HepG2 (cell line): ENCODE results near the gene ANP32A. TPM values are rescaled to one million over a fixed set of nuclear protein-coding genes. Genes with fewer than 3 reads are reported as not detected.
A peak's percentile ranks its signal among the peaks of the same experiment; 100 is the strongest.

ENCODE experiments used
- AGO1 ChIP-seq: fragments of 200-400 bp; formaldehyde crosslinking; IDR thresholded peaks from 2 replicates; pipeline ENCODE4 v1.6.1; 2017; ENCODE audit warnings: mild to moderate bottlenecking, low read depth, low read length, moderate library complexity; ENCODE audit not compliant: poor library complexity, severe bottlenecking
- CENPT ChIP-seq: sonication (generic); formaldehyde crosslinking; IDR thresholded peaks from 2 replicates; pipeline ENCODE4 v1.8.0; 2022; ENCODE audit warnings: low read depth, mild to moderate bottlenecking, moderate library complexity, missing genetic modification reagents
- HOXA9 ChIP-seq: sonication (generic); formaldehyde crosslinking; IDR thresholded peaks from 2 replicates; pipeline ENCODE4 v1.8.1; 2022; ENCODE audit warnings: missing genetic modification reagents, mild to moderate bottlenecking, moderate library complexity, borderline replicate concordance
- MYC ChIP-seq: sonication (generic); formaldehyde crosslinking; IDR thresholded peaks from 2 replicates; pipeline ENCODE4 v1.9.0; 2021; ENCODE audit warnings: missing genetic modification reagents, borderline replicate concordance
- NR0B2 ChIP-seq: sonication (generic); formaldehyde crosslinking; IDR thresholded peaks from 2 replicates; pipeline ENCODE4 v1.4.0; 2020; ENCODE audit warnings: mild to moderate bottlenecking, missing genetic modification reagents
- POLR2G ChIP-seq: fragments of 200-400 bp; formaldehyde crosslinking; IDR thresholded peaks from 2 replicates; pipeline ENCODE4 v1.6.1; 2018; ENCODE audit warnings: mild to moderate bottlenecking, low read depth, low read length, moderate library complexity
- SALL2 ChIP-seq: sonication (generic); formaldehyde crosslinking; IDR thresholded peaks from 2 replicates; pipeline ENCODE4 v1.8.1; 2023; ENCODE audit warnings: mild to moderate bottlenecking, missing genetic modification reagents, inconsistent platforms
- SRY ChIP-seq: sonication (generic); formaldehyde crosslinking; IDR thresholded peaks from 2 replicates; pipeline ENCODE4 v1.8.0; 2022; ENCODE audit warnings: mild to moderate bottlenecking, missing genetic modification reagents
- TMF1 ChIP-seq: sonication (generic); formaldehyde crosslinking; IDR thresholded peaks from 2 replicates; pipeline ENCODE4 v1.8.1; 2022; ENCODE audit warnings: low read depth, missing genetic modification reagents
- ZFP37 ChIP-seq: sonication (generic); formaldehyde crosslinking; IDR thresholded peaks from 2 replicates; pipeline ENCODE4 v1.4.0; 2020; ENCODE audit warnings: missing genetic modification reagents, borderline replicate concordance
- ZNF317 ChIP-seq: sonication (generic); formaldehyde crosslinking; IDR thresholded peaks from 2 replicates; pipeline ENCODE4 v1.5.0; 2020; ENCODE audit warnings: mild to moderate bottlenecking, missing genetic modification reagents
- ZNF564 ChIP-seq: sonication (generic); formaldehyde crosslinking; IDR thresholded peaks from 2 replicates; pipeline ENCODE4 v1.8.1; 2023; ENCODE audit warnings: mild to moderate bottlenecking, missing genetic modification reagents
- ZNF704 ChIP-seq: sonication (generic); formaldehyde crosslinking; IDR thresholded peaks from 2 replicates; pipeline ENCODE4 v1.8.1; 2023; ENCODE audit warnings: mild to moderate bottlenecking, inconsistent platforms, moderate library complexity, missing genetic modification reagents, borderline replicate concordance
- ZSCAN29 ChIP-seq: sonication (generic); formaldehyde crosslinking; conservative IDR thresholded peaks from 2 replicates; pipeline ENCODE4 v1.4.0; 2020; ENCODE audit warnings: mild to moderate bottlenecking, missing genetic modification reagents
- polyA plus RNA-seq, 8 experiments: library from polyadenylated mRNA; depleted of rRNA in 3 of 8; stranded (reverse) in 7 of 8; unstranded in 1 of 8; fragments of >200 nt; fragmentation: Illumina TruSeq in 4 of 8; extraction: Trizol in 4 of 8; gene quantifications; 2 replicates each; pipeline versions ENCODE4 v1.2.1 to v1.2.3, GENCODE V29; 2011 to 2016; ENCODE audit warnings: low read depth in 4 of 8, missing spikeins in 1 of 8, mixed read lengths in 1 of 8; ENCODE audit not compliant: insufficient read depth in 1 of 8
- total RNA-seq, 5 experiments: library from RNA; depleted of rRNA; stranded (reverse); fragments of >200 nt; fragmentation: Illumina TruSeq; extraction: Trizol; gene quantifications; 2 replicates each; pipeline ENCODE4 v1.2.3, GENCODE V29; 2016; ENCODE audit warnings: low read depth in 1 of 5
- TF ChIP-seq, protein P1 (sequence below): sonication (generic); formaldehyde crosslinking; IDR thresholded peaks from 2 replicates; pipeline ENCODE4 v1.8.0; 2022; ENCODE audit warnings: low read depth, missing genetic modification reagents
- TF ChIP-seq, protein P2 (sequence below): sonication (generic); formaldehyde crosslinking; IDR thresholded peaks from 2 replicates; pipeline ENCODE4; 2020; ENCODE audit warnings: missing genetic modification reagents, mild to moderate bottlenecking, borderline replicate concordance
- TF ChIP-seq, protein P3 (sequence below): sonication (generic); formaldehyde crosslinking; IDR thresholded peaks from 2 replicates; pipeline ENCODE4 v1.5.0; 2020; ENCODE audit warnings: mild to moderate bottlenecking, missing genetic modification reagents, borderline replicate concordance

The ANP32A gene
- total and polyA plus RNA-seq, 2 of the 13 experiments (the other 11 are each of a cell fraction or from before 2014, with no cell fraction given) = 60.6 to 206 TPM

GRCh38 chr15:68818769-68819494 lies 1.8 kb downstream of the ANP32A start (continued):
- TF ChIP-seq, protein P1, sequence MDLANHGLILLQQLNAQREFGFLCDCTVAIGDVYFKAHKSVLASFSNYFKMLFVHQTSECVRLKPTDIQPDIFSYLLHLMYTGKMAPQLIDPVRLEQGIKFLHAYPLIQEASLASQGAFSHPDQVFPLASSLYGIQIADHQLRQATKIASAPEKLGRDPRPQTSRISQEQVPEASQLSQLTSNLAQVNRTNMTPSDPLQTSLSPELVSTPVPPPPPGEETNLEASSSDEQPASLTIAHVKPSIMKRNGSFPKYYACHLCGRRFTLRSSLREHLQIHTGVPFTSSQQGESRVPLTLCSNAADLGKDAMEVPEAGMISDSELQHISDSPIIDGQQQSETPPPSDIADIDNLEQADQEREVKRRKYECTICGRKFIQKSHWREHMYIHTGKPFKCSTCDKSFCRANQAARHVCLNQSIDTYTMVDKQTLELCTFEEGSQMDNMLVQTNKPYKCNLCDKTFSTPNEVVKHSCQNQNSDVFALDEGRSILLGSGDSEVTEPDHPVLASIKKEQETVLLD (CRISPR knock-in tag) = 0 out of 2 replicates have a peak, but pooled peaks have one; percentile 40
- TF ChIP-seq SALL2 = 0 out of 2 replicates have a peak, but pooled peaks have one; percentile 26
- 0 out of 2 replicates have a peak, but pooled peaks have one; percentile 19 for TF ChIP-seq HOXA9 (CRISPR knock-in tag)
- TF ChIP-seq MYC (CRISPR knock-in tag) = peak; percentile 15; the same call in 1 of the 2 replicates
- 0 out of 2 replicates have a peak, but pooled peaks have one; percentile 25 for TF ChIP-seq SRY (CRISPR knock-in tag)
- 0 out of 2 replicates have a peak, but pooled peaks have one; percentile 39 for TF ChIP-seq ZNF704
- peak; percentile 30 for TF ChIP-seq AGO1
- peak; percentile 13; the same call in 1 of the 2 replicates for TF ChIP-seq ZNF564 (CRISPR knock-in tag)
- TF ChIP-seq ZNF317 (CRISPR knock-in tag) = 0 out of 2 replicates have a peak, but pooled peaks have one; percentile 57
- TF ChIP-seq TMF1 (CRISPR knock-in tag) = peak; percentile 22; the same call in 1 of the 2 replicates
- TF ChIP-seq, protein P2, sequence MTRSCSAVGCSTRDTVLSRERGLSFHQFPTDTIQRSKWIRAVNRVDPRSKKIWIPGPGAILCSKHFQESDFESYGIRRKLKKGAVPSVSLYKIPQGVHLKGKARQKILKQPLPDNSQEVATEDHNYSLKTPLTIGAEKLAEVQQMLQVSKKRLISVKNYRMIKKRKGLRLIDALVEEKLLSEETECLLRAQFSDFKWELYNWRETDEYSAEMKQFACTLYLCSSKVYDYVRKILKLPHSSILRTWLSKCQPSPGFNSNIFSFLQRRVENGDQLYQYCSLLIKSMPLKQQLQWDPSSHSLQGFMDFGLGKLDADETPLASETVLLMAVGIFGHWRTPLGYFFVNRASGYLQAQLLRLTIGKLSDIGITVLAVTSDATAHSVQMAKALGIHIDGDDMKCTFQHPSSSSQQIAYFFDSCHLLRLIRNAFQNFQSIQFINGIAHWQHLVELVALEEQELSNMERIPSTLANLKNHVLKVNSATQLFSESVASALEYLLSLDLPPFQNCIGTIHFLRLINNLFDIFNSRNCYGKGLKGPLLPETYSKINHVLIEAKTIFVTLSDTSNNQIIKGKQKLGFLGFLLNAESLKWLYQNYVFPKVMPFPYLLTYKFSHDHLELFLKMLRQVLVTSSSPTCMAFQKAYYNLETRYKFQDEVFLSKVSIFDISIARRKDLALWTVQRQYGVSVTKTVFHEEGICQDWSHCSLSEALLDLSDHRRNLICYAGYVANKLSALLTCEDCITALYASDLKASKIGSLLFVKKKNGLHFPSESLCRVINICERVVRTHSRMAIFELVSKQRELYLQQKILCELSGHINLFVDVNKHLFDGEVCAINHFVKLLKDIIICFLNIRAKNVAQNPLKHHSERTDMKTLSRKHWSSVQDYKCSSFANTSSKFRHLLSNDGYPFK = peak; percentile 11; the same call in 1 of the 2 replicates
- peak; percentile 29; the same call in 1 of the 2 replicates for TF ChIP-seq POLR2G
- no peak for TF ChIP-seq CENPT (CRISPR knock-in tag)
- no peak for TF ChIP-seq NR0B2 (CRISPR knock-in tag)
- TF ChIP-seq ZFP37 = no peak
- TF ChIP-seq, protein P3, sequence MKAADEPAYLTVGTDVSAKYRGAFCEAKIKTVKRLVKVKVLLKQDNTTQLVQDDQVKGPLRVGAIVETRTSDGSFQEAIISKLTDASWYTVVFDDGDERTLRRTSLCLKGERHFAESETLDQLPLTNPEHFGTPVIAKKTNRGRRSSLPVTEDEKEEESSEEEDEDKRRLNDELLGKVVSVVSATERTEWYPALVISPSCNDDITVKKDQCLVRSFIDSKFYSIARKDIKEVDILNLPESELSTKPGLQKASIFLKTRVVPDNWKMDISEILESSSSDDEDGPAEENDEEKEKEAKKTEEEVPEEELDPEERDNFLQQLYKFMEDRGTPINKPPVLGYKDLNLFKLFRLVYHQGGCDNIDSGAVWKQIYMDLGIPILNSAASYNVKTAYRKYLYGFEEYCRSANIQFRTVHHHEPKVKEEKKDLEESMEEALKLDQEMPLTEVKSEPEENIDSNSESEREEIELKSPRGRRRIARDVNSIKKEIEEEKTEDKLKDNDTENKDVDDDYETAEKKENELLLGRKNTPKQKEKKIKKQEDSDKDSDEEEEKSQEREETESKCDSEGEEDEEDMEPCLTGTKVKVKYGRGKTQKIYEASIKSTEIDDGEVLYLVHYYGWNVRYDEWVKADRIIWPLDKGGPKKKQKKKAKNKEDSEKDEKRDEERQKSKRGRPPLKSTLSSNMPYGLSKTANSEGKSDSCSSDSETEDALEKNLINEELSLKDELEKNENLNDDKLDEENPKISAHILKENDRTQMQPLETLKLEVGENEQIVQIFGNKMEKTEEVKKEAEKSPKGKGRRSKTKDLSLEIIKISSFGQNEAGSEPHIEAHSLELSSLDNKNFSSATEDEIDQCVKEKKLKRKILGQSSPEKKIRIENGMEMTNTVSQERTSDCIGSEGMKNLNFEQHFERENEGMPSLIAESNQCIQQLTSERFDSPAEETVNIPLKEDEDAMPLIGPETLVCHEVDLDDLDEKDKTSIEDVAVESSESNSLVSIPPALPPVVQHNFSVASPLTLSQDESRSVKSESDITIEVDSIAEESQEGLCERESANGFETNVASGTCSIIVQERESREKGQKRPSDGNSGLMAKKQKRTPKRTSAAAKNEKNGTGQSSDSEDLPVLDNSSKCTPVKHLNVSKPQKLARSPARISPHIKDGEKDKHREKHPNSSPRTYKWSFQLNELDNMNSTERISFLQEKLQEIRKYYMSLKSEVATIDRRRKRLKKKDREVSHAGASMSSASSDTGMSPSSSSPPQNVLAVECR (CRISPR knock-in tag) = no peak
- 0 out of 2 replicates have a peak, but pooled peaks have one; percentile 63 for TF ChIP-seq ZSCAN29 (CRISPR knock-in tag)
